H1 (cell line): ENCODE data around the gene ASXL2. TPM values are rescaled to one million over a fixed set of nuclear protein-coding genes. Genes with fewer than 3 reads are reported as not detected.

Experiments used
- CTCF ChIA-PET: fragments of 300-600 bp; sonication (Branson Sonifier 250); formaldehyde crosslinking; loops from one replicate; lab custom pipeline; 2021; ENCODE audit not compliant: partially characterized antibody; lab: Charles Lee
- POLR2A ChIA-PET: fragments of 300-600 bp; sonication (Branson Sonifier 250); formaldehyde crosslinking; loops from one replicate; lab custom pipeline; 2021; ENCODE audit warnings: inconsistent platforms; ENCODE audit not compliant: partially characterized antibody; lab: Charles Lee
- DNase-seq, 2 experiments: peaks; one replicate each; pipeline versions ENCODE4 v3.0.0 to v3.0.0-alpha.2; 2010 to 2022; ENCODE audit warnings: low spot score in 2 of 2, low read depth in 1 of 2, mixed read lengths in 1 of 2
- FAIRE-seq: peaks from 2 replicates; lab custom pipeline; 2011; peaks lifted over from hg19 to GRCh38; lab: Jason Lieb, UNC
- H2AFZ ChIP-seq: 2 replicates; pipeline ENCODE4 v1.8.1; 2012; ENCODE audit warnings: low read length, inconsistent platforms
- H2AK5ac ChIP-seq: 2 replicates; pipeline ENCODE4 v1.6.1; 2013; ENCODE audit warnings: low read depth, low read length
- H2BK120ac ChIP-seq: replicated peaks from 2 replicates; pipeline ENCODE3; 2013; ENCODE audit warnings: low read depth, low read length, inconsistent platforms
- H2BK12ac ChIP-seq: 2 replicates; pipeline ENCODE4 v1.6.1; 2013; ENCODE audit warnings: low read depth, low read length
- H2BK15ac ChIP-seq: 2 replicates; pipeline ENCODE4 v1.6.1; 2013; ENCODE audit warnings: low read length
- H2BK20ac ChIP-seq: 2 replicates; pipeline ENCODE4 v1.6.1; 2013; ENCODE audit warnings: low read length
- H2BK5ac ChIP-seq: 2 replicates; pipeline ENCODE4 v1.6.1; 2013; ENCODE audit warnings: low read depth, low read length
- H3K14ac ChIP-seq: 2 replicates; pipeline ENCODE4 v1.6.1; 2013; ENCODE audit warnings: inconsistent platforms; ENCODE audit not compliant: insufficient read length
- H3K18ac ChIP-seq: 2 replicates; pipeline ENCODE4 v1.6.1; 2013; ENCODE audit warnings: low read length; ENCODE audit errors: extremely low read depth
- H3K23ac ChIP-seq: 2 replicates; pipeline ENCODE4 v1.6.1; 2013; ENCODE audit warnings: inconsistent platforms; ENCODE audit not compliant: insufficient read length
- H3K23me2 ChIP-seq: 2 replicates; pipeline ENCODE4 v1.6.1; 2013; ENCODE audit warnings: low read depth, low read length
- H3K27ac ChIP-seq: 2 replicates; pipeline ENCODE4 v1.6.1; 2011; ENCODE audit warnings: low read depth, low read length, inconsistent platforms
- H3K27me3 ChIP-seq, 4 experiments: replicated peaks in 1 of 4; 1 replicate in 1 of 4; 2 replicates in 3 of 4; pipeline versions ENCODE4 v1.6.1 to v1.8.1; 2011 to 2013; ENCODE audit warnings: low read length in 3 of 4, mild to moderate bottlenecking in 3 of 4, inconsistent platforms in 2 of 4, mixed read lengths in 2 of 4, moderate library complexity in 1 of 4; ENCODE audit not compliant: control insufficient read depth in 3 of 4, insufficient read depth in 3 of 4; ENCODE audit errors: extremely low read depth in 1 of 4
- H3K36me3 ChIP-seq, 4 experiments: 2 replicates each; pipeline versions ENCODE4 v1.6.1 to v1.8.1; 2011 to 2013; ENCODE audit warnings: mild to moderate bottlenecking in 4 of 4, low read length in 3 of 4, moderate library complexity in 2 of 4, control low read depth in 1 of 4, inconsistent platforms in 1 of 4; ENCODE audit not compliant: insufficient read depth in 4 of 4, control insufficient read depth in 2 of 4
- H3K4ac ChIP-seq: replicated peaks from 2 replicates; pipeline ENCODE3; 2013; ENCODE audit warnings: low read length, low read depth, mixed read lengths, inconsistent platforms; ENCODE audit not compliant: insufficient read length
- H3K4me1 ChIP-seq, 4 experiments: replicated peaks in 1 of 4; 1 replicate in 1 of 4; 2 replicates in 3 of 4; pipeline versions ENCODE4 v1.6.1 to v1.8.1; 2011 to 2013; ENCODE audit warnings: low read length in 3 of 4, inconsistent platforms in 2 of 4, mixed read lengths in 1 of 4; ENCODE audit not compliant: insufficient read depth in 4 of 4, control insufficient read depth in 3 of 4
- H3K4me2 ChIP-seq, 2 experiments: 2 replicates each; pipeline versions ENCODE4 v1.6.1 to v1.8.1; 2011 to 2013; ENCODE audit warnings: low read depth in 2 of 2, low read length in 2 of 2, control low read depth in 1 of 2, inconsistent platforms in 1 of 2, mild to moderate bottlenecking in 1 of 2; ENCODE audit not compliant: insufficient read depth in 1 of 2
- H3K4me3 ChIP-seq, 4 experiments: fragments of 200-600, 300-600 bp in 1 of 4; sonication (generic), shearing (Covaris generic), sonication (Bioruptor Twin) in 1 of 4; 2 replicates each; pipeline versions ENCODE4 v1.5.1 to v1.8.1; 2011 to 2016; ENCODE audit warnings: low read length in 4 of 4, low read depth in 3 of 4, control low read depth in 2 of 4, inconsistent platforms in 2 of 4, mild to moderate bottlenecking in 2 of 4, mixed read lengths in 1 of 4, moderate library complexity in 1 of 4; ENCODE audit not compliant: insufficient read depth in 2 of 4; ENCODE audit errors: extremely low read depth in 1 of 4
- H3K56ac ChIP-seq: replicated peaks from 2 replicates; pipeline ENCODE3; 2013; ENCODE audit warnings: low read depth, mild to moderate bottlenecking, mixed read lengths, low read length, inconsistent platforms; ENCODE audit not compliant: insufficient read length
- H3K79me1 ChIP-seq: 2 replicates; pipeline ENCODE4 v1.6.1; 2013; ENCODE audit warnings: low read depth, low read length, control low read depth
- H3K79me2 ChIP-seq, 2 experiments: 2 replicates each; pipeline versions ENCODE4 v1.6.1 to v1.8.1; 2012 to 2013; ENCODE audit warnings: low read length in 2 of 2, mild to moderate bottlenecking in 2 of 2, inconsistent platforms in 1 of 2; ENCODE audit not compliant: insufficient read depth in 2 of 2, control insufficient read depth in 1 of 2
- H3K9ac ChIP-seq, 4 experiments: replicated peaks in 1 of 4; 1 replicate in 1 of 4; 2 replicates in 3 of 4; pipeline versions ENCODE4 v1.6.1 to v1.8.1; 2011 to 2013; ENCODE audit warnings: low read depth in 3 of 4, low read length in 3 of 4, control low read depth in 2 of 4, mild to moderate bottlenecking in 2 of 4, moderate library complexity in 2 of 4, inconsistent platforms in 1 of 4; ENCODE audit errors: extremely low read depth in 1 of 4
- H3K9me3 ChIP-seq, 2 experiments: 2 replicates each; pipeline versions ENCODE4 v1.6.1 to v1.8.1; 2012 to 2013; ENCODE audit warnings: mild to moderate bottlenecking in 2 of 2, moderate library complexity in 2 of 2, control low read depth in 1 of 2, inconsistent platforms in 1 of 2, low read depth in 1 of 2, low read length in 1 of 2, mixed read lengths in 1 of 2; ENCODE audit not compliant: insufficient read depth in 2 of 2
- H4K20me1 ChIP-seq, 2 experiments: replicated peaks in 1 of 2; 2 replicates each; pipeline versions ENCODE3 to v1.8.1; 2011 to 2013; ENCODE audit warnings: inconsistent platforms in 2 of 2, low read length in 2 of 2, mild to moderate bottlenecking in 1 of 2; ENCODE audit not compliant: insufficient read depth in 2 of 2, control insufficient read depth in 1 of 2
- H4K5ac ChIP-seq: 2 replicates; pipeline ENCODE4 v1.6.1; 2013; ENCODE audit warnings: low read length, low read depth, mixed read lengths, inconsistent platforms; ENCODE audit not compliant: insufficient read length
- H4K8ac ChIP-seq: 2 replicates; pipeline ENCODE4 v1.8.0; 2013; ENCODE audit warnings: mild to moderate bottlenecking, moderate library complexity, low read length, inconsistent platforms; ENCODE audit not compliant: insufficient read depth; ENCODE audit errors: extremely low read depth
- H4K91ac ChIP-seq: replicated peaks from 2 replicates; pipeline ENCODE3; 2013; ENCODE audit warnings: low read length, mixed read lengths, inconsistent platforms; ENCODE audit not compliant: insufficient read length
- MAFK ChIP-seq: IDR thresholded peaks from 2 replicates; pipeline ENCODE4 v1.6.1; 2012; ENCODE audit warnings: low read depth, mild to moderate bottlenecking, improper control_type of control experiment, low read length
- WGBS, 2 experiments: shearing (Covaris generic) in 1 of 2; methylation state at CpG; one replicate each; pipeline versions ENCODE4 v1.1.6 to v1.1.7; 2013 to 2015; ENCODE audit warnings: low lambda C conversion rate in 2 of 2, mixed read lengths in 2 of 2, inconsistent platforms in 1 of 2, low coverage in 1 of 2, missing lambda C conversion rate in 1 of 2; ENCODE audit not compliant: insufficient replicate concordance in 2 of 2, insufficient coverage in 1 of 2, insufficient read length in 1 of 2; ENCODE audit errors: extremely low coverage in 1 of 2, missing lambda C conversion rate in 1 of 2; 5-methylcytosine and 5-hydroxymethylcytosine counted together
- polyA plus RNA-seq, 7 experiments: library from polyadenylated mRNA; depleted of rRNA in 3 of 7; stranded (reverse) in 5 of 7; unstranded in 2 of 7; fragments of >200 nt in 5 of 7; fragments of 200-250 nt in 2 of 7; gene quantifications; 1 replicate in 5 of 7; 2 replicates in 1 of 7; 4 replicates in 1 of 7; pipeline versions ENCODE4 v1.2.1 to v1.2.3, GENCODE V29; 2011 to 2013; ENCODE audit warnings: missing spikeins in 2 of 7, mixed read lengths in 2 of 7
- total RNA-seq: library from RNA; stranded (reverse); fragmentation: NEBNext Ultra II Directional; extraction: Animal tissue kit (Norgen Biotek cat#: 25700); gene quantifications from 2 replicates; pipeline ENCODE4 v1.2.1, GENCODE V29; 2021

The ASXL2 gene
- total and polyA plus RNA-seq, 2 of the 8 experiments (the other 6 are each of a cell fraction or from before 2014, with no cell fraction given) = 7.2 to 41.3 TPM

- FAIRE-seq = no peak
Measured at GRCh38 chr2:25710750-25711149, 167.5 kb downstream of the ASXL2 start.

More at GRCh38 chr2:25710750-25711149, 167.5 kb downstream of the ASXL2 start:
- Histone ChIP-seq H4K8ac (no peak overlapping the region), H2BK120ac (no peak overlapping the region), H3K79me2 (no peaks in the 10 kb centered on the region), H4K20me1 (no peaks in the 10 kb centered on the region), H2BK12ac (no peak overlapping the region), H3K14ac (no peak overlapping the region), H3K9ac (no peak overlapping the region), H3K79me1 (no peaks in the 10 kb centered on the region), H3K27ac (no peak overlapping the region), H3K23ac (no peak overlapping the region), H3K9me3 (no peaks in the 10 kb centered on the region), H3K18ac (no peak overlapping the region), H3K4ac (no peak overlapping the region), H2BK5ac (no peak overlapping the region), H3K36me3 (no peaks in the 10 kb centered on the region), H4K5ac (no peak overlapping the region), H2AK5ac (no peak overlapping the region), H3K23me2 (no peaks in the 10 kb centered on the region), H3K4me2 (no peak overlapping the region), H2BK20ac (no peak overlapping the region), H2AFZ (no peak overlapping the region), H3K27me3 (no peaks in the 10 kb centered on the region), H3K4me1 (no peaks in the 10 kb centered on the region), H3K56ac (no peak overlapping the region), H4K91ac (no peak overlapping the region), H2BK15ac (no peak overlapping the region), H3K4me3 (no peak overlapping the region)
- DNase-seq = no peak
- 95% methylated on average over 3 of the region's 3 CpGs; no CpG with 5 or more reads in 1 of the 2 experiments for WGBS, 2 experiments
- ChIA-PET CTCF (interaction anchor here (5.2 kb wide), 1 partner anchor 11 kb away, joined by 46 read pairs; no protein-coding TSS in a partner anchor), POLR2A (no interaction called here)
- TF ChIP-seq MAFK = no peak
